HG03097 (cell line): ENCODE measurements around the gene RYR1.
"Not testable (repeated sequence)": the region's sequence is repeated elsewhere in the genome, so short reads cannot be mapped to it uniquely, and the experiment has no call there.

Experiments used
- ATAC-seq: cut with Tn5 transposase; IDR thresholded peaks from one replicate; pipeline ENCODE4 v1.9.1; 2021; ENCODE audit not compliant: unreplicated experiment, low FRiP score

Gene RYR1

DNA sequence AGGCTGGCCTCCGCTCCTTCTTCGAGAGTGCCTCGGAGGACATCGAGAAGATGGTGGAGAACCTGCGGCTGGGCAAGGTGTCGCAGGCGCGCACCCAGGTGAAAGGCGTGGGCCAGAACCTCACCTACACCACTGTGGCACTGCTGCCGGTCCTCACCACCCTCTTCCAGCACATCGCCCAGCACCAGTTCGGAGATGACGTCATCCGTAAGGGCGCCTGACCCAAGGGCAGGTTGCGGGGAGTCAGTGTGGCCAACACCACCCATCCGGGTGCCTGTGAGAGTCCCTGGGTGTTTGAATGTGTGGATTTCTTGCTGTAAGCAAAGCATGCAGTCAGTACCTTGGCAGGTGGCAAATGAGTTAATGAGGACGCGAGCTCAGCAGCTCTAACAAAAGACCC, 78.8 kb downstream of the RYR1 start:
- no peak for ATAC-seq

DNA sequence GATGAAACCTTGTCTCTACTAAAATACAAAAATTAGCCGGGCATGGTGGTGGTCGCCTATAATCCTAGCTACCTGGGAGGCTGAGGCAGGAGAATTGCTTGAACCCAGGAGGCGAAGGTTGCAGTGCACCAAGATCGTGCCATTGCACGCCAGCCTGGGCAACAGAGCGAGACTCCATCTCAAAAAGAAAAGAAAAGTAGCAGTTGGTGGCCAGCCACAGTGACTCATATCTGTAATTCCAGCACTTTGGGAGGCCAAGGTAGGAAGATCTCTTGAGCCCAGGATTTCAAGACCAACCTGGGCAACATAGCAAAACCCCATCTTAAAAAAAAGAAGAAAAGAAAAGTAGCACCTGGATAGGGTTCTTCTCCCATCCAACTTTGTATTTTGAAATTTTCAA, 79.7 kb downstream of the RYR1 start:
- ATAC-seq: not testable (repeated sequence)

DNA sequence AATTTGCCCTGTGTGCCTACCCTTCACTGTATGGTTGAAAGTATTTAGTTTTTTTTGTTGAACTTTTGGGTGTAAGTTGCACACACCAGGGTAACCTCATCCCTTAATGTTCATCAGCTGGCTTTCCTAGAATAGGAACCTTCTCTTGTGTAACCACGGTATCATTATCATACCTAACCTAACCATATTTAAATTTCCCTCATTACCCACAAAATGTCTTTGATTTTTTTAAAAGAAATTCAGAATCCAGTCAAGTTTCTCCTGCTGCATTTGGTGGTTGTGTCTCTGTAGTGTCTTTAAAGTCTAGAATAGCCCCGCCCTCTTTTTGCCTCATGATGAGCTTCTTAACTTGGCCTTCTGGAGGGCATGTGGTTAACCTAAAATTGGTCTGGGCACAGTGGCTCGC, 80.3 kb downstream of the RYR1 start:
- no peak for ATAC-seq

DNA sequence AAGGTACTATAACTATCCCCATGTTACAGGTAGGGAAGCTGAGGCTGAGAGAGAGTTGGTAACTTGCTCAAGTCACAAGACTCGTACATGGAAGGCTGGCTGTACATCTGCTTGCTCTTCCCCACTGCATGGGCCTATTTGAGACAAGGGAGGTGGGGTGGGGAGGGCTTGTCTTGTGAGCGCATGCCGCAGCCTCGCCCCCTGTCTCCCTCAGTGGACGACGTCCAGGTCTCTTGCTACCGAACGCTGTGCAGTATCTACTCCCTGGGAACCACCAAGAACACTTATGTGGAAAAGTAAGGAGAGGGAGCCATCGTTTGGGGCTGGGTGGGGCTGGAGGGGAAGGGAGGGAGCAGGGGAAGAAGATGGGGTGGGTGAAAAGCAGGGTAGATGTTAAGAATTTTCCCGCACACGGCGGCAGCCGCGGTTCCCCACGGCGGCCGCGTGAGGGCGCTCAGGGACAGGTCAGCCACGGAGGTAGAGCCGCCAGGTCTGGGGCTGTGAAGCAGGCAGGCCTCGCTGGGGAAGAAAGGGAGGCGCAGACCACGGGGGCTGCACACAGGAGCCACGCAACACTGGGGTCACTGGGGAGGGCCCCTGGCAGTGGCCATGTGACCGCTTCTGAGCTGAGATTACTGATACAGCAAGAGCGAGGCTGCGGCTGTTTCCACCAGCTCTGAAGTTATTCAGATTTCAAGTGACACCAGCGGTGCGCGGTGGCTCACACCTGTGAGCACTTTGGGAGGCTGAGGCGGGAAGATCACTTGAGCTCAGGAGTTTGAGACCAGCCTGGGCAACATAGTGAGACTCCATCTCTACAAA, 81.5 kb downstream of the RYR1 start:
- no peak for ATAC-seq

DNA sequence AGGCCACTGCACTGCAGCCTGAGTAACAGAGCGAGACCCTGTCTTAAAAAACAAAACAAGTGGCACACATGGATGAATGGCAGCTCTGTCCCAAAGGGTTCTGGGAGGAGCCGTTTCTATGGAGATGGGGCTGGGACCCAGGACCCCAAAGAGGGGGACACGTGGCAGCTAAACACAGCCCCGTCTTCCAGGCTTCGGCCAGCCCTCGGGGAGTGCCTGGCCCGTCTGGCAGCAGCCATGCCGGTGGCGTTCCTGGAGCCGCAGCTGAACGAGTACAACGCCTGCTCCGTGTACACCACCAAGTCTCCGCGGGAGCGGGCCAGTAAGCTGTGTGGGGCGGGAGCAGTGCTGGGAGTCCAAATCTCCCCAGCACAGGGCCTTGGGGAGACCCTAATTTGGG, 82.4 kb downstream of the RYR1 start:
- no peak for ATAC-seq

DNA sequence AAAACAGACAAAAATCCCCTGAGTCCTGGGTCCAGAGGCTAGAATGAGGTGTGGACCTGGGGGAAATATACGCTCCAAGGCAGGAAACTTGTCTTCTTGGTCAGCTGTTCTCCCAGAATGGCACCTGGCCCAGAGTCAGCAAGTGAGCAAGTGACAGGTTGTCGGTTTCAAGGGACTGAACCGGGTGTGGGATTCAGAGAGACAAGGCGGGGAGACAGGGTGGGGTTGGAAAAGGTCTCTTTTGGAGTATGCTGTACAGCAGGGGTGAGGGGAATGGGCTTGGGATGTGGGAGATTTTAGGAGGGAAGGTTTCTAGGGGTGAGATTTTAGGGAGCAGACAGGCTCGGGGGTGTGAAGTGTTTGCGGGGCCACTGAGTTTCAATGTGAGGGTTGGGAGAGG, 83.3 kb downstream of the RYR1 start:
- no peak for ATAC-seq

DNA sequence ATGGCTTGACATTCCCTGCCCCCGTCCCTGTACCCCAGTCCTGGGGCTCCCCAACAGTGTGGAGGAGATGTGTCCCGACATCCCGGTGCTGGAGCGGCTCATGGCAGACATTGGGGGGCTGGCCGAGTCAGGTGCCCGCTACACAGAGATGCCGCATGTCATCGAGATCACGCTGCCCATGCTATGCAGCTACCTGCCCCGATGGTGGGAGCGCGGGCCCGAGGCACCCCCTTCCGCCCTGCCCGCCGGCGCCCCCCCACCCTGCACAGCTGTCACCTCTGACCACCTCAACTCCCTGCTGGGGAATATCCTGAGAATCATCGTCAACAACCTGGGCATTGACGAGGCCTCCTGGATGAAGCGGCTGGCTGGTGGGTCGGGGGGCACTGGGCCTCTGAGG, 83.8 kb downstream of the RYR1 start:
- no peak for ATAC-seq

DNA sequence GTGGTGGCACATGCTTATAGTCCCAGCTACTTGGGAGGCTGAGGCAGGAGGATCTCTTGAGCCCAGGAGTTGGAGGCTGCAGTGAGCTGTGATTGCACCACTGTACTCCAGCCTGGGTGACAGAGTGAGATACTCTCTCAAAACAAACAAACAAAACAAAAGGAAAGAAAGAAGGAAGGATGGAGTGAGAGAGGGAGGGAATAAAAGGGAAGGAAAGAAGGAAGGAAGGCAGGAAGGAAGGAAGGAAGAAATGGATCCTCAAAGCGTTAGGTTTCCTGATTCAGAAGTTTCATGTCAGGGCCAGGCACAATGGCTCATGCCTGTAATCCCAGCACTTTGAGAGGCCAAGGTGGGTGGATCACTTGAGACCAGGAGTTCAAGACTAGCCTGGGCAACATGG, 84.5 kb downstream of the RYR1 start:
- ATAC-seq: not testable (repeated sequence)

DNA sequence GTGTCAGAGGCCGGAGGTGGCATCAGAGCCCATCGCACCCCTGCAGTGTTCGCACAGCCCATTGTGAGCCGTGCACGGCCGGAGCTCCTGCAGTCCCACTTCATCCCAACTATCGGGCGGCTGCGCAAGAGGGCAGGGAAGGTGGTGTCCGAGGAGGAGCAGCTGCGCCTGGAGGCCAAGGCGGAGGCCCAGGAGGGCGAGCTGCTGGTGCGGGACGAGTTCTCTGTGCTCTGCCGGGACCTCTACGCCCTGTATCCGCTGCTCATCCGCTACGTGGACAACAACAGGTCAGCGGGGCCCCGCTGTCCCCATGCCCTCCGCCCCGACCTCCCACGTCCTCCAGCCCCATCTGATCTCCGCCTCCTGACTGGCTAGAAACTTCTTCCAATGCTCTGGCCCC, 85.7 kb downstream of the RYR1 start:
- no peak for ATAC-seq

DNA sequence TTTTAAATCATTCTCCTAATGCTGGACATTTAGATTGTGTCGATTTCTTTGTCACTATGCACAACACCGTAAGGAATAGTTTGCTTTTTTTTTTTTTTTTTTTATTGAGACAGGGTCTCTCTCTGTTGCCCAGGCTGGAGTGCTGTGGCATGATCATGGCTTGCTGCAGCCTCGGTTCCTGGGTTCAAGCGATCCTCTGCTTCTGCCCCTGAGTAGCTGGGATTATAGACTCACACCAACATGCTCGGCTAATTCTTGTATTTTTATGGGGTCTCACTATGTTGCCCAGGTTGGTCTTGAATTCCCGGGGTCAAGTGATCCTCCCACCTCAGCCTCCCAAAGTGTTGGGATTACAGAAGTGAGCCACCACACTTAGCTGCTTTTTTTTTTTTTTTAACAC, 86.5 kb downstream of the RYR1 start:
- no peak for ATAC-seq

DNA sequence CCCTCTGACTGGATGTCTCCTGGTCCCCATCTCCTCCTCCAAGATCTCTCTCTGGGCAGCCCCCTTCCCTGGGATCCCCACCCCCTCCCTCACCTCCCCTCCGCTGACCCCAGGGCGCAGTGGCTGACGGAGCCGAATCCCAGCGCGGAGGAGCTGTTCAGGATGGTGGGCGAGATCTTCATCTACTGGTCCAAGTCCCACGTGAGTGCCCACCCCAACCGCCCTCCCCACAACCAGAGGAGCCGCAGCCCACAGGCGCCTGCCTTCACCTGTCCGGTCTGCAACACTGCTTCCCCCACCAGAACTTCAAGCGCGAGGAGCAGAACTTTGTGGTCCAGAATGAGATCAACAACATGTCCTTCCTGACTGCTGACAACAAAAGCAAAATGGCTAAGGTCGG, 89.4 kb downstream of the RYR1 start:
- no peak for ATAC-seq

DNA sequence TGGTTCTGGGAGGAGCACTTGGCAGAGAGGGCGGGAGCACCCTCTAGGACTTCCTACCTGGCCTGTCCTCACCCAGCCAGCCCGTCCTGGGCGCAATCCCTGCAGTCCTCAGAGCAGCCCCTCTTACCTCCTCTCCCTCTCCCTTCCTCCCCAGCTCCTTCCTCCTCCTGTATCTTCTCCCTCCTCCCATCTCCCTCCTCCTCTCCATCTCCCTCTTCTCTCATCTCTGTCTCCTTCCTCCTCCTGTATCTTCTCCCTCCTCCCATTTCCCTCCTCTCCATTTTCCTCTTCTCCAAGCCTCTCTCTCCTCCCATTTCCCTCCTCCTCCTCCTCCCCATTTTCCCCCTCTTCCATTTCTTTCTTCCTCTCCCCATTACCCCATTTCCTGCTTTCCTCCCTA, 89.8 kb downstream of the RYR1 start:
- ATAC-seq: no peak

DNA sequence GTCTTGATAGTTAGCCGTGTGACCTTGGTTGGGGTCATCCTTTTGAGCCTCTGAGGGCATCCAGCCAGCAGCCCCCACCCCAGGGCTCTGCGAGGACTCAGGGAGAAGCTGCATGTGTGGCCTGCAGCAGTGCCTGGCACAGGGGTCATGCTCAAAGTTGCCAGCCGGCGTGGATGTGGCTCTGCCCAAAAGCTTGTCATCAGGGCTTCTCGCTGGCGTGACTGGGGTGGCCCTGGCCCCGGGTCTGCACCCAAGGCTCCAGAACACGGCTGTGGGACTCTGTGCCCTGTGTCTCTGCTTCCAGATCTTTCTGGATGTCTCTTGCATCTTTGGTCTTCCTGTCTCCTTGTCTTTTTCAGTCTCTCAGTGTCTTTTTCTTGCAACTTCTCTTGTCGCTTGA, 90.9 kb downstream of the RYR1 start:
- no peak for ATAC-seq

DNA sequence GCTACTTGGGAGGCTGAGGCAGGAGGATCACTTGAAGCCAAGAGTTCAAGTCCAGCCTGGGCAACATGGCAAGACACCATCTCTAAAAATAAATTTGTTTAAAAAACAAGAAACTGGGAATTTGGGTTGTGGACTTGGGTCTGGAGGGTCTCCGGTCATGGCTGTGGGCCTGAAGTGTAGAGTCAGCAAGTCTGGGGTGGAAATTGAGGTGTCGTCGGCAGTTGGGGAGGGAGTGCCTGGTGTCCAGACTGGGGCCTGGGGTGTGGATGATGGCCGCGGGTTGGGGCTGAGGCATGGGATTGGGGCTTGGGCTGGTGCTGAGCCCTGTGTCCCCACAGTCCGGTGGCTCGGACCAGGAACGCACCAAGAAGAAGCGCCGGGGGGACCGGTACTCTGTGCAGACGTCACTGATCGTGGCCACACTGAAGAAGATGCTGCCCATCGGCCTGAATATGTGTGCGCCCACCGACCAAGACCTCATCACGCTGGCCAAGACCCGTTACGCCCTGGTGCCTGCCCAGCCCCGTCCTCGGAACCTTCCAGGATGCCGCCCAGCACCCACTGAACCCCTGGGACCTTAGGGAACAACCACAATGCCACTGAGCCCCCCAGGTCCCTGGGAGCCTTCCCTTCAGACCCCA, 91.6 kb downstream of the RYR1 start:
- no peak for ATAC-seq

DNA sequence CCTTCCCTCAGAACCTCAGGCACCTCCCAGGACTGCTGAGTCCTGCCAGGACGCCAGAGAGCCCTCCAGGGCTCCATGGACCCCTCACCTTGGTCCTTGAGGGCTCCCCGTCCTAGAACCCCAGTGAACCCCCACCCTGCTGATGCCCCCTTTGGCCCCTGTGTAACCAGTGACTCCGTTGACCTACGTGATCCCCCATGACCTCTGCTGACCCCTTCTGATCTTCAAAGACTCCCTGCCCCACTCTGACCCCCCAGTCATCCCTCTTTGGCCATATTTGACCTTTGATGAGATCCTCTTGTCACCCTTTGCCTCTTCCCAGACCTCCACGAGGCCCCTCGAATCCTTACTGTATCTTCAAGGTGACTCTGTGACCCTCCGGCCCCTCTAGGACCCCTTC, 92.9 kb downstream of the RYR1 start:
- ATAC-seq: no peak

DNA sequence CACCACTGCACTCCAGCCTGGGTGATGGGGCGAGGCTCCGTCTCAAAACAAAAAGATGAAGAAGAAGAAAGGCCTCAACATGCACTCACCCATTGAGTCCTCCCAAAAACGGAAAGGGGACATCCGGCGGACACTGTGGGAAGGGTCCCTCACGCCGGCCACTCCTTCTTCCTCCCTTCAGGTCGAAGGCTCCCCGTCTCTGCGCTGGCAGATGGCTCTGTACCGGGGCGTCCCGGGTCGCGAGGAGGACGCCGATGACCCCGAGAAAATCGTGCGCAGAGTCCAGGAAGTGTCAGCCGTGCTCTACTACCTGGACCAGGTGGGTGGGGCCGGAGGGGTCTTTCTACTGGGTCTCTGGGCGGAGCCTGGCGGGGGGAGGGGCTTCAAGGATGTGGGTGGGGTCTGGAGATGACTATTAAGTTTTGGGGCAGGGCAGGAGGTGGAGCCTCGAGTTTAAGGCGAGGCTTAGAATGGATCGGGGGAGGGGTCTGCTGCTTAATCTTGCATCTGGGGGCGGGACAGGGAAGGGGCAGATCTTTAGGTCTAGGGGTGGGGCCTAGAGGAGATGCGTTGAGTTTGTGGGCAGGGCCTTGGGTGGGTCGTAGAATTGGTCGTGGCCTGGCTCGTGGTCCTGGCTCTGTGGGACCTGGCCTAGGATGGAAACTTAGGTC, 94.1 kb downstream of the RYR1 start:
- no peak for ATAC-seq

DNA sequence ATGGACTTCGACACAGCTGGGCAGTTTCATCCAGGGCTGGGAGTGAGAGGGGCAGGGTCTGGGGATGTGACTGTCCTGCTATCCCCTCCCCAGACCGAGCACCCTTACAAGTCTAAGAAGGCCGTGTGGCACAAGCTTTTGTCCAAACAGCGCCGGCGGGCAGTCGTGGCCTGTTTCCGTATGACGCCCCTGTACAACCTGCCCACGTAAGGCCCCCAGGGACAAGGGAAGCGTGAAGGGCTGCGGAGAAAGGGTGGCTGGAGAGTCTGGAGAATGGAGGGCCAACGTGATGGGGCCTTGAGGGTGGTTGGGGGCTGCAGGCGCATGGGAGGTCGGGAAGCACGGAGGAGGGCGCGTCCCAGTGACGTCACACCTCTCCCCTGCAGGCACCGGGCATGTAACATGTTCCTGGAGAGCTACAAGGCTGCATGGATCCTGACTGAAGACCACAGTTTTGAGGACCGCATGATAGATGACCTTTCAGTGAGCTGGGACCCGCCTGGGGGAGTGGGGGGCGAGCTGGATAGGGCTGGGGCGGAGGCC, 94.8 kb downstream of the RYR1 start:
- no peak for ATAC-seq

DNA sequence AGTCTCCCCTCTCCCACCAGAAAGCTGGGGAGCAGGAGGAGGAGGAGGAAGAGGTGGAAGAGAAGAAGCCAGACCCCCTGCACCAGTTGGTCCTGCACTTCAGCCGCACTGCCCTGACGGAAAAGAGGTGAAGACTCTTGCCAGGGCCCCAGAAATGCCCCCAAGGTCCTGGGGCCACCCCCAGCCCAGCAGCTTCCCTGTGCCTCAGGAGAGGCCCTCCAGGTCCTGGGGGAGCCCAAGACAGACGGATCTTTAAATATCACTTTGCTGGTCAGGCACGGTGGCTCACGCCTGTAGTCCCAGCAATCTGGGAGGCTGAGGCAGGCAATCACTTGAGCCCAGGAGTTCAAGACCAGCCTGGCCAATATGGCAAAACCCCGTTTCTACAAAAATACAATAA, 95.4 kb downstream of the RYR1 start:
- ATAC-seq: no peak

DNA sequence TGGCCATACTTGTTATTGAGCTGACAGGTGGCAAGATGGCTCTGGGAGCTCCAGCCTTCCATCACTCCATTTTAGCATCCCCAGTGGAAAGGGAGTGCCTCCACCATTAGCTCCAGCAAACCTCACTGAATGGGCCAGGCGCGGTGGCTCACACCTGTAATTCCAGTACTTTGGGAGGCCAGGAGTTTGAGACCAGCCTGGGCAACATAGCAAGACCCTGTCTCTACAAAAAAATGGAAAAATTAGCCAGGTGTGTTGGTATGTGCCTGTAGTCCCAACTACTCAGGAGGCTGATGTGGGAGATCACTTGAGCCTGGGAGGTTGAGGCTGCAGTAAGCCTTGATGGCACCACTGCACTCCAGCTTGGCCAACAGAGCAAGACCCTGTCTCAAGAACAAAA, 98.0 kb downstream of the RYR1 start:
- no peak for ATAC-seq

DNA sequence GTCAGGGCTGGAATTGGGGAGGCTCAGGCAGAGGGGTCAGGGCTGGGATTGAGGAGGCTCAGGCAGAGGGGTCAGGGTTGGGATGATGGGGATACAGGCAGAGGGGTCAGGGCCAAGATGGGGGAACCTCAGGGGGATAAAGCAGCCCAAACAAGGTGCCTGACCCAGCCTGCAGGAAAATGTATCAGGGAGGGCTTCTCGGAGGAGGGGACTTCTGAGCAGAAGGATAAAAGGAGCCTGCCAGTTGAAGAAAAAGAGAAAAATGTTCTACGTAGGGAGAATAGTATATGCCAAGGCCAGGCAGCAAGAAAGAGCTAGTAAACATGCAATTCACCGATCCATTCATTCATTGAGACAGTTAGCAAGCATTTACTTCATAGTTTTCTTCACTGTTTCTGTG, 99.4 kb downstream of the RYR1 start:
- ATAC-seq: no peak

DNA sequence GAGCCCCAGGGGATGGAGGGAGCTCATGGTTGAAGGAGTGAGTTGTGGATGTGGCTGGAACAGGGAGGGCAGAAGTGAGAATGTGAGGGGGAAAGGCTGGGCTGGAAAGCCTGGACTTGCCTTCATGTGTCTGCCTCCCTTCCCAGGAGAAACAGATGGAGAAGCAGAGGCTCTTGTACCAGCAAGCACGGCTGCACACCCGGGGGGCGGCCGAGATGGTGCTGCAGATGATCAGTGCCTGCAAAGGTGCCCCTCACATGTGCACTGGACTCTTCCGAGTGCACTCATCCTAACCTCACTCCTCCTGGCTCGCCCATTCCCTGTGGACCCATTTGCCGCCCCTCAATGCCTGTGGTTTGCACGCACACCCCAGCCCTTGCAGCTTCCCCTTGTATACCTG, 101.1 kb downstream of the RYR1 start:
- no peak for ATAC-seq

DNA sequence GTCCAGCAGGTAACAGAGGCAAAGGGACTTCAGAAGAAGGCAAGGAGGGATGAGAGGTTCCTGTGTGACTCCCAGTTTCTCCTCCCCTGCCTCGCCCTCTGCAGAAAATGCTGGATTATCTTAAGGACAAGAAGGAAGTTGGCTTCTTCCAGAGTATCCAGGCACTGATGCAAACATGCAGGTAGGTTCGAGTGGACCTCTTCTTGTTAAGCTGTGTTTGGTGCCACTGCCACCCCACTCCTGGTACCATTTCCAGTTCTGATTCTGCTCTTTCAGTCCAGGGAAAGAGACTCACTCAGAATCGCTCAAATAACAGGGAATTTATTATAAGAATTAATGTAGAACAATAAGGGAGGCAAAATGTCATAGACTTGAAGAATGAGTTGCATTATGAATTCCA, 101.7 kb downstream of the RYR1 start:
- no peak for ATAC-seq
